Measurements from ENCODE around the gene TLE3. TPM values are rescaled to one million over a fixed set of nuclear protein-coding genes. Genes with fewer than 3 reads are reported as not detected.
A peak's percentile ranks its signal among the peaks of the same experiment; 100 is the strongest.

The TLE3 gene
- total RNA-seq, 4 donors from 2014 or later, result 130 to 176 (median 140) TPM

DNA sequence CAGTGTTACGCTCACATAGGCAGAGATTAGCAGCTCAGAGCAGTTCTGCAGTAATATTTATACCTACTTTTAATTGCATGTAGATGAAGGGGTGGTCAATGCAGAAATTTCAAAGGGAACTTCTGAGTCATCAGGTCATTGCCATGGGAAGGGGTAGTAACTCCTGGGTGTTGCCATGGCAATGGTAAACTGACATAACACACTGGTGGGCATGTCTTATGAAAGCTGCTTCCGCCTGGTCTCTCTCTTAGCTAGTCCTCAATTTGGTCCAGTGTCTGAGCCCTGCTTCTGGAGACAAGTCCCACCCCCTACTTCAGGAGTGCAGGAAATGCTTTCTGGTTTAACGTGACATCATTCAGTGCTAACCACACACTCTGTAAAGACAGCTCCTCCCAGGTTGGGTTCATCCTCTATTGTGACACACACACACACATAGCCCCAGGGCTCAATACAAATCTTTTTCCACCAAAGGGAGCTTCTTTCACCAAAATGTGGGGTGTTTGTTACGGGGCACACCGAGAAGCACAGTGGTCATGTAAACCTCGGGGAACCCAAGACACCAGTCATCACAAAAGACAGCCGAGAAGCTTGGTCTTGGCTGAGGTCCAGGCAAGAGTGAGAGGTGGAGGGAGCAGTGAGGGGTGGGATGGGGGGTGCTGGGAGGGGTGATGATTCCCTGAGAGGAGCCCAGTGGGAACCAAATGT lies 74.5 kb downstream of the TLE3 start:
- TF ChIP-seq POLR2A (IDR thresholded peaks at IDR 0.05), result no peak
- TF ChIP-seq, protein P1, sequence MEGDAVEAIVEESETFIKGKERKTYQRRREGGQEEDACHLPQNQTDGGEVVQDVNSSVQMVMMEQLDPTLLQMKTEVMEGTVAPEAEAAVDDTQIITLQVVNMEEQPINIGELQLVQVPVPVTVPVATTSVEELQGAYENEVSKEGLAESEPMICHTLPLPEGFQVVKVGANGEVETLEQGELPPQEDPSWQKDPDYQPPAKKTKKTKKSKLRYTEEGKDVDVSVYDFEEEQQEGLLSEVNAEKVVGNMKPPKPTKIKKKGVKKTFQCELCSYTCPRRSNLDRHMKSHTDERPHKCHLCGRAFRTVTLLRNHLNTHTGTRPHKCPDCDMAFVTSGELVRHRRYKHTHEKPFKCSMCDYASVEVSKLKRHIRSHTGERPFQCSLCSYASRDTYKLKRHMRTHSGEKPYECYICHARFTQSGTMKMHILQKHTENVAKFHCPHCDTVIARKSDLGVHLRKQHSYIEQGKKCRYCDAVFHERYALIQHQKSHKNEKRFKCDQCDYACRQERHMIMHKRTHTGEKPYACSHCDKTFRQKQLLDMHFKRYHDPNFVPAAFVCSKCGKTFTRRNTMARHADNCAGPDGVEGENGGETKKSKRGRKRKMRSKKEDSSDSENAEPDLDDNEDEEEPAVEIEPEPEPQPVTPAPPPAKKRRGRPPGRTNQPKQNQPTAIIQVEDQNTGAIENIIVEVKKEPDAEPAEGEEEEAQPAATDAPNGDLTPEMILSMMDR (IDR thresholded peaks at IDR 0.05), result no peak
- Histone ChIP-seq H3K27ac (peak overlapping the region; percentile 3 to 53 (median 29)), H3K4me3 (no peak overlapping the region), H3K36me3 (no peaks in the 10 kb centered on the region), H3K4me1 (peaks cover 0 to 16% (median 15%) of the 10 kb centered on the region in 4 donors), H3K9me3 (no peaks in the 10 kb centered on the region), H3K27me3 (no peaks in the 10 kb centered on the region)
- DNase-seq, result peak; percentile 39 to 63 (median 43)

DNA sequence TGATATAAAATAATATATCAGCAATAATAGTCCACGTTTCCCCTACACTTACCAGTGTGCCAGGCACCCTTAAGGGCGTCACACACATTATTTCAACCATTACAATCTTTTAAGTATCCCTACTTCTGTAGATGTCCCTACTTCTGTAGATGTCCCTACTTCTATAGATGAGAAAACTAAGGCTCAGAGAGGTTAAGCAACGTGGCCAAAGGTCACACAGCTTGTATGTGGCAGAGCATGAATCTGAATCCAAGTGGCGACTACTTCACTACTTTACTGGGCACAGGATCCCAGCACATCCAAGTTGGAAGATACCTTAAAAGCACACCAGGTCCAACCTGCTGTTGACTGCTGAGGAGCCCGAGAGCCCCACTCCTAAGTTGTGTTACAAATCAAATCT lies 77.5 kb downstream of the TLE3 start:
- Histone ChIP-seq H3K27ac (no peak overlapping the region), H3K9me3 (no peaks in the 10 kb centered on the region), H3K27me3 (no peaks in the 10 kb centered on the region), H3K4me3 (no peak overlapping the region), H3K4me1 (peaks cover 0 to 31% (median 23%) of the 10 kb centered on the region in 4 donors), H3K36me3 (no peaks in the 10 kb centered on the region)
- no peak for DNase-seq
- no peak for TF ChIP-seq POLR2A (IDR thresholded peaks at IDR 0.05)
- TF ChIP-seq, protein P1 (IDR thresholded peaks at IDR 0.05), result no peak

DNA sequence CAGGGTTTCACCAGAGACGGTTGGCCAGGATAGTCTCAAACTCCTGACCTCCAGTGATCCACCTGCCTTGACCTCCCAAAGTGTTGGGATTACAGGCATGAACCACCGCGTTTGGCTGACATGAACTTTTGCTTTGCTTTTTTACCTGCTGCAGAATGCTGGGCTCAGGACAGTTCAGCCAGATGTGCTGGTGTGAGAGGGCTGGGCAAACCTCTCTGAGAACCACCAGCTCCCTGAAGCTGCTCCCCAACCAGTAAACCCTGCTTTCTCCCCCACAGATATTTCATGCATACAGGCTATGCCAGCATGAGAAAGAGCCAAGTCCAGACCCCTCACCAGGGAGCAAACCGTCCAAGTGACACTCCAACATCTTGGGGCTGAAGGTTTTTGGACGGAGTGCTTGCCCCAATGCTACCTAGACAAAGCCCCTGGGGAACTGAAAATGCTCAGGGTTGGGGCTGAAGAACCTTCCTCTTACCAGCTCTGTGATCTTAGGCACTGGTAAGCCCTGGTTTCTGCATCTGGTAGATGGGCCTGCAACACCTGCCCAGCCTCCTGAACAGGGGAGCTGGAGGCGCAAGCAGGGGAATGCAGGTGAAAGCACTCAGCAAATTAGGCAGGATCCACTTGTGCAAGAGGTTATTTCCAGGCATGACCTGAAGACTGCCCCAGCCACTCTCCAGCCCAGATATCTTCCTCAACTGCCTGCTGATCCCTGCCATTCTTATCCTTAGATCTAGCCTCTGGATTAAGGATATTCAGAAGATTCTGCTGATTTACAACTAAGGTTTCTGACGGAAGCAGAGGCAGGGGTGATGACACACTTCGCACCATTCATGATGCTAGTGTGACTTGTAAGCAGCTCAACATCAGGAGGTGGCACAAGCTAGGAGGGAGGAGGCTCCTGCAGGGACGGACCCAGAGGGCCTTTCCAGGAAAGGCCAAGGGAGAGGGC lies 78.8 kb downstream of the TLE3 start:
- no peaks in the 10 kb centered on the region for H3K36me3 ChIP-seq
- H3K4me1 ChIP-seq, result peaks cover 0 to 29% (median 18%) of the 10 kb centered on the region in 4 donors
- no peaks in the 10 kb centered on the region for H3K27me3 ChIP-seq
- TF ChIP-seq POLR2A (IDR thresholded peaks at IDR 0.05), result no peak
- TF ChIP-seq, protein P1 (IDR thresholded peaks at IDR 0.05), result no peak
- H3K4me3 ChIP-seq, result no peak overlapping the region
- peak; percentile 26 to 54 (median 49) for DNase-seq
- no peaks in the 10 kb centered on the region for H3K9me3 ChIP-seq
- peak overlapping the region in 1 of 4 donors; percentile 65 for H3K27ac ChIP-seq

DNA sequence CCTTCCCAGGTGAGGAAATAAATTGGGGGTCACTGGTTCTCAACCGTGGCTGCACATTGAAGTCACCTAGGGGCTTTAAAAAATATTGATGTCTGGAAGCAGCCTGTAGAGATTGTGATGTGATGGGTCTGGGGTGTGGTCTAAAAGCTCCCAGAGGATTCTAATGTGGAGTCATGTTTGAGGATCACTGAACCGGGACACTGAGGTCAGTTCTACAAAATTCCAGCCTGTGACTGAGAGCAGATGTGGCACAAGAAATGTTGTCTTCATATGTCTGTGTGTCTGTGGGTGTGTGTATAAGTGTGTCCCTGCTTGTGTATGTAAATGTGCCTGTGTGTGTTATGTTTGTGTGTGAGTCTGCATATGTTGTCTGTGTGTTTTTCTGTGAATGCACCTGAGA lies 79.9 kb downstream of the TLE3 start:
- no peaks in the 10 kb centered on the region for H3K9me3 ChIP-seq
- no peaks in the 10 kb centered on the region for H3K36me3 ChIP-seq
- H3K4me3 ChIP-seq, result no peak overlapping the region
- TF ChIP-seq, protein P1 (IDR thresholded peaks at IDR 0.05), result no peak
- no peak for TF ChIP-seq POLR2A (IDR thresholded peaks at IDR 0.05)
- no peaks in the 10 kb centered on the region for H3K27me3 ChIP-seq
- no peak for DNase-seq
- peaks cover 0 to 25% (median 10%) of the 10 kb centered on the region in 4 donors for H3K4me1 ChIP-seq
- peak overlapping the region in 1 of 4 donors; percentile 82 for H3K27ac ChIP-seq

DNA sequence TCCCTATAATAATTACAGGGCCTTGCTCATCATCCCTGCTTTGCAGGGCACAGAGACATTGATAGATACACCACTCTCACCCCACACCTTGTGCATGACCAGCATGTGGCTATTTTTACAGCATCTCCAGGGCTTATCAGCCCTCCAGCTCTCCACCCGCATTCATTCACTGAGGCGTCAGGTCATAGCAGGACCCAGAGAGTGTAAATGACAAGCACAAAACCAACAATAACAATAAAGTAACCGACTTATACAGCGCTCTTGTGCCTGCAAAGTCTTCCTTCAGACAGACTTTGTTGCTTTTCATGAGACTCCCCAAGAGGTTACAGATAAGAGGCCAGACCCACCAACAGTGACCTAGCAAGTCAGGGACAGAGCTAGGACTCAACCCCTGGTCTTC lies 80.7 kb downstream of the TLE3 start:
- Histone ChIP-seq H3K4me1 (peaks cover 0 to 25% (median 10%) of the 10 kb centered on the region in 4 donors), H3K27ac (peak overlapping the region in 2 of 4 donors; percentile 72 to 82), H3K4me3 (no peak overlapping the region), H3K27me3 (no peaks in the 10 kb centered on the region), H3K9me3 (no peaks in the 10 kb centered on the region), H3K36me3 (no peaks in the 10 kb centered on the region)
- TF ChIP-seq, protein P1 (IDR thresholded peaks at IDR 0.05), result no peak
- TF ChIP-seq POLR2A (IDR thresholded peaks at IDR 0.05), result no peak
- peak in 1 of 3 donors; percentile 26 for DNase-seq

Data from Peyer's patch (tissue), 4 donors.